GM23338 (cell line): Measurements from ENCODE around the gene TMEM270.

Source experiments
- CTCF ChIP-seq, 2 experiments: fragments of 200-600 bp in 1 of 2; sonication (generic) in 1 of 2; conservative IDR thresholded peaks; 2 replicates each; pipeline versions ENCODE4 v1.5.1 to v1.6.1; 2016 to 2017; ENCODE audit warnings: antibody characterized with exemption in 2 of 2, low read depth in 2 of 2, mild to moderate bottlenecking in 2 of 2, moderate library complexity in 1 of 2
- POLR2AphosphoS5 ChIP-seq: IDR thresholded peaks from 2 replicates; pipeline ENCODE4 v1.6.1; 2016; ENCODE audit warnings: antibody characterized with exemption, low read depth
- REST ChIP-seq: IDR thresholded peaks from one replicate; pipeline ENCODE4 v1.6.1; 2018; ENCODE audit warnings: antibody characterized with exemption; ENCODE audit not compliant: unreplicated experiment

GRCh38 chr7:73903321-73904218, 42.6 kb downstream of the TMEM270 start:
- TF ChIP-seq CTCF (conservative IDR thresholded peaks at IDR 0.05; ENCODE audit: low read depth in 2 of 2) (no peak), POLR2AphosphoS5 (no peak), REST (no peak)
